Measurements from ENCODE around the gene ABCC10. TPM values are rescaled to one million over a fixed set of nuclear protein-coding genes. Genes with fewer than 3 reads are reported as not detected.
"Not testable (repeated sequence)": the region's sequence is repeated elsewhere in the genome, so short reads cannot be mapped to it uniquely, and the experiment has no call there.

The ABCC10 gene
- polyA plus RNA-seq, 12 donors, result 11.8 to 29.7 (median 15.5) TPM; not detected in 1

GRCh38 chr6:43436577-43437282, 9.4 kb downstream of the ABCC10 start:
- DNase-seq, result peak; percentile 25

GRCh38 chr6:43437700-43438099, 10.4 kb downstream of the ABCC10 start:
- DNase-seq, result no peak

GRCh38 chr6:43442935-43443334, 15.6 kb downstream of the ABCC10 start:
- no peak for DNase-seq

GRCh38 chr6:43444036-43444435, 16.7 kb downstream of the ABCC10 start:
- DNase-seq, result no peak

GRCh38 chr6:43444582-43444981, 17.2 kb downstream of the ABCC10 start:
- no peak for DNase-seq

GRCh38 chr6:43445576-43445975, 18.2 kb downstream of the ABCC10 start:
- DNase-seq, result no peak

- no peak for DNase-seq
Measured at GRCh38 chr6:43447604-43448003, 20.3 kb downstream of the ABCC10 start.

- no peak for DNase-seq
Measured at GRCh38 chr6:43448916-43449315, 21.6 kb downstream of the ABCC10 start.

- no peak for DNase-seq
Measured at GRCh38 chr6:43450699-43451131, 23.4 kb downstream of the ABCC10 start.

- no peak for DNase-seq
Measured at GRCh38 chr6:43451348-43451747, 24.0 kb downstream of the ABCC10 start.

- DNase-seq, result no peak
Measured at GRCh38 chr6:43451939-43452338, 24.6 kb downstream of the ABCC10 start.

- DNase-seq, result no peak
Measured at GRCh38 chr6:43452896-43453295, 25.6 kb downstream of the ABCC10 start.

GRCh38 chr6:43453831-43454230, 26.5 kb downstream of the ABCC10 start:
- DNase-seq, result no peak

- peak; percentile 85 for DNase-seq
Measured at GRCh38 chr6:43454290-43454695, 27.0 kb downstream of the ABCC10 start.

GRCh38 chr6:43454696-43455530, 27.6 kb downstream of the ABCC10 start:
- DNase-seq, result peak; percentile 16

- DNase-seq, result no peak
Measured at GRCh38 chr6:43455531-43456428, 28.4 kb downstream of the ABCC10 start, which contains the start of gene DLK2. TSS of gene DLK2 (minus strand) at chr6:43455548. CDS start at chr6:43454825, 723 bp downstream.

- no peak for DNase-seq
Measured at GRCh38 chr6:43457643-43458042, 30.3 kb downstream of the ABCC10 start.

GRCh38 chr6:43458154-43458553, 30.8 kb downstream of the ABCC10 start:
- DNase-seq, result not testable (repeated sequence)

- DNase-seq, result no peak
Measured at GRCh38 chr6:43459535-43459934, 32.2 kb downstream of the ABCC10 start.

- no peak for DNase-seq
Measured at GRCh38 chr6:43460032-43460431, 32.7 kb downstream of the ABCC10 start.

- no peak for DNase-seq
Measured at GRCh38 chr6:43461936-43462335, 34.6 kb downstream of the ABCC10 start.

GRCh38 chr6:43464337-43464736, 37.0 kb downstream of the ABCC10 start:
- DNase-seq, result no peak
